GM12878 (cell line): ENCODE data around the gene GTF2F2.

Experiments used
- CTCF ChIP-seq, 3 experiments: IDR thresholded peaks in 2 of 3; conservative IDR thresholded peaks in 1 of 3; 2 replicates each; pipeline ENCODE4 v1.5.1; 2011; ENCODE audit warnings: low read depth in 3 of 3, low read length in 3 of 3, mild to moderate bottlenecking in 3 of 3, control low read depth in 2 of 3, moderate library complexity in 2 of 3, inconsistent platforms in 1 of 3, mixed read lengths in 1 of 3; ENCODE audit not compliant: control insufficient read depth in 2 of 3, insufficient read depth in 1 of 3; ENCODE audit errors: extremely low read depth in 1 of 3
- ZNF274 ChIP-seq: IDR thresholded peaks from one replicate; pipeline ENCODE4 v1.8.0; 2011; ENCODE audit not compliant: insufficient read length, insufficient read depth

- no peak for TF ChIP-seq ZNF274
- no peak for TF ChIP-seq CTCF (IDR thresholded peaks at IDR 0.05 in 2 of 3, conservative IDR thresholded peaks at IDR 0.05 in 1 of 3; ENCODE audit: control insufficient read depth in 2 of 3, extremely low read depth in 1 of 3, insufficient read depth in 1 of 3, low read depth in 3 of 3, low read length in 3 of 3)
Measured at GRCh38 chr13:45136741-45137504, 16.6 kb downstream of the GTF2F2 start.
